Body of pancreas (tissue), 4 donors: ENCODE results near the gene SOX18. TPM values are rescaled to one million over a fixed set of nuclear protein-coding genes. Genes with fewer than 3 reads are reported as not detected.
A peak's percentile ranks its signal among the peaks of the same experiment; 100 is the strongest.

Experiments used
- ATAC-seq: fragments of 150-250 bp; one replicate; pipeline ENCODE4 v1.9.1; 2016
- DNase-seq, 4 donors: peaks; one replicate each; pipeline ENCODE4 v3.0.0-alpha.2; 2019
- H3K27ac ChIP-seq, 4 donors: fragments of 200-600 bp; sonication (generic); 1 replicate in 3 of 4; 2 replicates in 1 of 4; pipeline versions ENCODE4 v1.5.1 to v1.6.1; 2016 to 2019; ENCODE audit warnings: mild to moderate bottlenecking in 1 of 4, mixed read lengths in 1 of 4, moderate library complexity in 1 of 4
- H3K27me3 ChIP-seq, 2 donors: fragments of 200-600 bp; sonication (generic); one replicate each; pipeline ENCODE4 v1.6.0; 2016; ENCODE audit warnings: mild to moderate bottlenecking in 1 of 2
- H3K36me3 ChIP-seq, 2 donors: fragments of 200-600 bp; sonication (generic); replicated peaks in 1 of 2; 2 replicates each; pipeline ENCODE4 v1.5.1; 2016; ENCODE audit warnings: low read depth in 2 of 2; ENCODE audit not compliant: insufficient read depth in 1 of 2
- H3K4me1 ChIP-seq: fragments of 200-600 bp; sonication (generic); one replicate; pipeline ENCODE4 v1.6.0; 2016
- H3K4me3 ChIP-seq, 2 donors: fragments of 200-600 bp; sonication (generic); 1 replicate in 1 of 2; 2 replicates in 1 of 2; pipeline ENCODE4 v1.5.1; 2016 to 2019
- H3K9me3 ChIP-seq, 3 donors: fragments of 200-600 bp; sonication (generic); 1 replicate in 2 of 3; 2 replicates in 1 of 3; pipeline ENCODE4 v1.5.1; 2016
- CTCF ChIP-seq, 7 experiments: fragments of 450-650 bp in 4 of 7; fragments of 200-600 bp in 3 of 7; sonication (generic) in 3 of 7; IDR thresholded peaks; one replicate each; pipeline ENCODE4 v1.5.1; 2016 to 2019; ENCODE audit warnings: antibody characterized with exemption in 7 of 7
- POLR2A ChIP-seq, 3 donors: fragments of 450-650 bp; IDR thresholded peaks; one replicate each; pipeline ENCODE4 v1.6.1; 2016; ENCODE audit warnings: antibody characterized with exemption in 3 of 3, mild to moderate bottlenecking in 2 of 3
- WGBS, 2 donors: methylation state at CpG; one replicate each; pipeline ENCODE4 v1.1.5; 2017; 5-methylcytosine and 5-hydroxymethylcytosine counted together
- intact Hi-C: fragments of 100-400 bp; cut with DNase I; formaldehyde crosslinking; loops from one replicate; pipeline ENCODE4 v1.15.1; 2023
- total RNA-seq, 2 donors: library from RNA; depleted of rRNA; stranded (reverse); fragments of >200 nt; gene quantifications; one replicate each; pipeline ENCODE4 v1.1.0, GENCODE V29; 2016

Gene SOX18
- total RNA-seq, 2 donors from 2014 or later = 6.5 to 17.1 TPM

- Histone ChIP-seq H3K36me3 (no peaks in the 10 kb centered on the region), H3K9me3 (no peaks in the 10 kb centered on the region), H3K27me3 (peaks cover 0 to 12% of the 10 kb centered on the region in 2 donors), H3K4me3 (no peak overlapping the region), H3K27ac (peak overlapping the region in 2 of 4 donors; percentile 36 to 44), H3K4me1 (peaks cover 14% of the 10 kb centered on the region)
- peak in 2 of 4 donors; percentile 30 to 45 for DNase-seq
- peak; percentile 38 for ATAC-seq
- TF ChIP-seq POLR2A (IDR thresholded peaks at IDR 0.05) (peak in 1 of 3 donors; percentile 19), CTCF (IDR thresholded peaks at IDR 0.05) (no peak)
- 40 to 76% methylated on average over 1 to 11 of the region's 15 CpGs for WGBS, 2 donors
- intact Hi-C loops = no loop called here
Observed at GRCh38 chr20:64051561-64052325, 2.3 kb upstream of the SOX18 start.

- Histone ChIP-seq H3K27ac (peak overlapping the region in 2 of 4 donors; percentile 31 to 53), H3K4me3 (no peak overlapping the region), H3K9me3 (no peaks in the 10 kb centered on the region), H3K27me3 (peaks cover 0 to 12% of the 10 kb centered on the region in 2 donors), H3K36me3 (no peaks in the 10 kb centered on the region), H3K4me1 (peaks cover 14% of the 10 kb centered on the region)
- intact Hi-C loops = no loop called here
- no peak for TF ChIP-seq POLR2A (IDR thresholded peaks at IDR 0.05)
- TF ChIP-seq CTCF (IDR thresholded peaks at IDR 0.05) = no peak
- WGBS, 2 donors = 56 to 57% methylated on average over 4 to 10 of the region's 11 CpGs
- ATAC-seq (no peak), DNase-seq (no peak)
Observed at GRCh38 chr20:64051033-64051452, 1.6 kb upstream of the SOX18 start.

- no peak overlapping the region for H3K4me3 ChIP-seq
- DNase-seq (no peak), ATAC-seq (no peak)
- H3K4me1 ChIP-seq = peaks cover 14% of the 10 kb centered on the region
- TF ChIP-seq CTCF (IDR thresholded peaks at IDR 0.05) (no peak), POLR2A (IDR thresholded peaks at IDR 0.05) (no peak)
- 56 to 79% methylated on average over 14 to 18 of the region's 23 CpGs for WGBS, 2 donors
- H3K36me3 ChIP-seq = no peaks in the 10 kb centered on the region
- peaks cover 0 to 12% of the 10 kb centered on the region in 2 donors for H3K27me3 ChIP-seq
- intact Hi-C loops = no loop called here
- no peaks in the 10 kb centered on the region for H3K9me3 ChIP-seq
- H3K27ac ChIP-seq = peak overlapping the region in 2 of 4 donors; percentile 31 to 53
Observed at GRCh38 chr20:64050261-64051032, 1.0 kb upstream of the SOX18 start.

- H3K9me3 ChIP-seq = no peaks in the 10 kb centered on the region
- peak overlapping the region in 2 of 4 donors; percentile 31 to 53 for H3K27ac ChIP-seq
- no peak for ATAC-seq
- peaks cover 0 to 12% of the 10 kb centered on the region in 2 donors for H3K27me3 ChIP-seq
- no peak for DNase-seq
- H3K36me3 ChIP-seq = no peaks in the 10 kb centered on the region
- peaks cover 14% of the 10 kb centered on the region for H3K4me1 ChIP-seq
- WGBS, 2 donors = 23 to 58% methylated on average over 5 to 16 of the region's 16 CpGs
- TF ChIP-seq CTCF (IDR thresholded peaks at IDR 0.05) = no peak
- no peak for TF ChIP-seq POLR2A (IDR thresholded peaks at IDR 0.05)
- intact Hi-C loops = no loop called here
- H3K4me3 ChIP-seq = no peak overlapping the region
Observed at GRCh38 chr20:64049878-64050260, 430 bp upstream of the SOX18 start.
